Loucy (cell line): ENCODE measurements around the gene CREBBP.

Source experiments
- H2AFZ ChIP-seq: fragments of 200-600 bp; sonication (generic); 2 replicates; pipeline ENCODE4 v1.6.0; 2016; ENCODE audit warnings: antibody characterized with exemption, mild to moderate bottlenecking, low read length, moderate library complexity
- H3F3A ChIP-seq: fragments of 200-600 bp; 2 replicates; pipeline ENCODE4 v1.6.0; 2016; ENCODE audit warnings: antibody characterized with exemption, low read depth, mild to moderate bottlenecking
- H3K27me3 ChIP-seq: fragments of 200-600 bp; sonication (generic); 2 replicates; pipeline ENCODE4 v1.6.1; 2014; ENCODE audit warnings: low read length, mild to moderate bottlenecking; ENCODE audit not compliant: insufficient read depth, poor library complexity, severe bottlenecking
- H3K36me3 ChIP-seq: fragments of 200-600 bp; sonication (generic); 2 replicates; pipeline ENCODE4 v1.6.1; 2016; ENCODE audit warnings: low read length; ENCODE audit not compliant: insufficient read depth
- H3K4me1 ChIP-seq: fragments of 200-600 bp; sonication (generic); 2 replicates; pipeline ENCODE4 v1.5.1; 2014; ENCODE audit warnings: low read length, mild to moderate bottlenecking; ENCODE audit not compliant: insufficient read depth, poor library complexity, severe bottlenecking
- H3K4me2 ChIP-seq: fragments of 200-600 bp; sonication (generic); 2 replicates; pipeline ENCODE4 v1.6.0; 2014; ENCODE audit warnings: antibody characterized with exemption, low read length, low read depth, mild to moderate bottlenecking; ENCODE audit not compliant: poor library complexity, severe bottlenecking
- H3K4me3 ChIP-seq: fragments of 200-600 bp; sonication (generic); 2 replicates; pipeline ENCODE4 v1.5.1; 2014; ENCODE audit warnings: low read length, mild to moderate bottlenecking, mixed read lengths; ENCODE audit not compliant: poor library complexity, severe bottlenecking
- H3K79me2 ChIP-seq: fragments of 200-600 bp; sonication (generic); 2 replicates; pipeline ENCODE4 v1.6.1; 2014; ENCODE audit warnings: low read length; ENCODE audit not compliant: insufficient read depth
- H3K9ac ChIP-seq: fragments of 200-600 bp; sonication (generic); 2 replicates; pipeline ENCODE4 v1.6.0; 2014; ENCODE audit warnings: mild to moderate bottlenecking, low read depth, low read length, moderate library complexity; ENCODE audit not compliant: poor library complexity, severe bottlenecking
- H3K9me2 ChIP-seq: fragments of 200-600 bp; sonication (generic); replicated peaks from 2 replicates; pipeline ENCODE4 v1.6.1; 2016; ENCODE audit warnings: low read depth, low read length, mixed read lengths
- H3K9me3 ChIP-seq: fragments of 200-600 bp; sonication (generic); 2 replicates; pipeline ENCODE4 v1.6.1; 2014; ENCODE audit warnings: mild to moderate bottlenecking, antibody characterized with exemption, low read length, low read depth; ENCODE audit not compliant: insufficient read depth
- H4K20me1 ChIP-seq: fragments of 200-600 bp; sonication (generic); 2 replicates; pipeline ENCODE4 v1.6.0; 2014; ENCODE audit warnings: antibody characterized with exemption, low read length, mild to moderate bottlenecking; ENCODE audit not compliant: insufficient read depth, poor library complexity, severe bottlenecking
- EZH2phosphoT487 ChIP-seq: fragments of 200-600 bp; IDR thresholded peaks from 2 replicates; pipeline ENCODE4 v1.6.1; 2018; ENCODE audit warnings: antibody characterized with exemption, mild to moderate bottlenecking, moderate library complexity, borderline replicate concordance
- TF ChIP-seq, protein P1 (sequence below): fragments of 200-600 bp; sonication (generic); conservative IDR thresholded peaks from 2 replicates; pipeline ENCODE4 v1.5.1; 2014; ENCODE audit warnings: mild to moderate bottlenecking, antibody characterized with exemption, low read length

The CREBBP gene

DNA sequence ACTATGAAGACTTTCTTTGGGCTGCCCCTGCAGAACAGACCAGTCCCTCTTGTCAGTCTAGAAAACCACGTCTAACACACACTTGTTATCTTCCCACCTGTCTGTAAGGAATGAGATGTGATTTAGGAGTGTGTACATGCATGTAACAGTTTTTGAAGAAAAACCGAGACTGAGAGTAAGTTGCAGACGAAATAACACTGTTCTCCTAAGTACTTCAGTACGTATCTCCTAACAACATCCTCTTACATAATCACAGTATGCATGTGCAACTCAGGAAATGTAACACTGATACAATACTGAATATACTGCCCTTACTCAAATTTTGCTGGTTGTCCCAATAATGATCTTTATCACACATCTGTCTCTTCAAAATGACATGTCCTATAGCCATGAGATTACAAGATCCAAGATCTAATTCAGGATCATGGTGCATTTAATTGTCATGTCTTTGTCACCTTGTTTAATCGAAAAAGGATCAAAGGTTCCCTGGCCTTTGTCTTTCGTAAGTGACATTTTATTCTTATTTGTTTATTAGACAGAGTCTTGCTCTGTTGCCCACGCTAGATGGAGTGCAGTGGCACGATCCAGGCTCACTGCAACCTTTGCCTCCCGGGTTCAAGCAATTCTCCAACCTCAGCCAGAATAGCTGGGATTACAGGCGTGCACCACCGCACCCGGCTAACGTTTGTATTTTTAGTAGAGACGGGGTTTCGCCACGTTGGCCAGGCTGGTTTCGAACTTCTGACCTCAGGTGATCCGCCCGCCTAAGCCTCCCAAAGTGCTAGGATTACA, 25.6 kb downstream of the CREBBP start:
- Histone ChIP-seq H3K9me2 (no peaks in the 10 kb centered on the region), H3F3A (no peaks in the 10 kb centered on the region), H3K4me3 (no peak overlapping the region), H3K4me2 (no peak overlapping the region), H4K20me1 (peaks cover 17% of the 10 kb centered on the region), H3K36me3 (peaks cover 8% of the 10 kb centered on the region; the same call in 1 of the 2 replicates), H3K9ac (no peak overlapping the region), H3K79me2 (peaks cover 70% of the 10 kb centered on the region), H3K4me1 (no peaks in the 10 kb centered on the region), H2AFZ (no peak overlapping the region), H3K27me3 (no peaks in the 10 kb centered on the region), H3K9me3 (no peaks in the 10 kb centered on the region)
- TF ChIP-seq EZH2phosphoT487, result no peak

DNA sequence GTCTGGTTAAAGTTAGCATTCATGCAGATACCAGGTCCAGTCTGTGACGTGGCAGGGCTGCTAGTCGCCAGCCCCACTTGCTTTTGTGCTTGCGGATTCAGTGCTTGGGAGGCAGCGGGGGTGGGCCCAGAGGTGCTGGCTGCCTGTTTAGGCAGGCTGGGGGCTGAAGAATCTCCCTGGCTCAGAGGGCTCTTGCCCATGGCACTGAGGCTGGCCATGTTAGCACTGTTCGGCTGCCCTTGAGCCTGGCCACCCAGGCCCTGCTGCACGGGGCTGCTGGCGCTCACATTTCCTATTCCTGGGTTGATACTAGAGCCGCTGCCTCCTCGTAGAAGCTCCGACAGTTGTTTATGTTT, 30.0 kb downstream of the CREBBP start:
- Histone ChIP-seq H3K27me3 (no peaks in the 10 kb centered on the region), H3K36me3 (peaks cover 20% of the 10 kb centered on the region; the same call in 1 of the 2 replicates), H3K4me2 (no peak overlapping the region), H3K79me2 (peaks cover 53% of the 10 kb centered on the region), H3K9me3 (no peaks in the 10 kb centered on the region), H3K9me2 (no peaks in the 10 kb centered on the region), H3K4me3 (no peak overlapping the region), H2AFZ (no peak overlapping the region), H3K9ac (no peak overlapping the region), H4K20me1 (peaks cover 13% of the 10 kb centered on the region), H3K4me1 (no peaks in the 10 kb centered on the region), H3F3A (no peaks in the 10 kb centered on the region)
- no peak for TF ChIP-seq EZH2phosphoT487
- TF ChIP-seq, protein P1, sequence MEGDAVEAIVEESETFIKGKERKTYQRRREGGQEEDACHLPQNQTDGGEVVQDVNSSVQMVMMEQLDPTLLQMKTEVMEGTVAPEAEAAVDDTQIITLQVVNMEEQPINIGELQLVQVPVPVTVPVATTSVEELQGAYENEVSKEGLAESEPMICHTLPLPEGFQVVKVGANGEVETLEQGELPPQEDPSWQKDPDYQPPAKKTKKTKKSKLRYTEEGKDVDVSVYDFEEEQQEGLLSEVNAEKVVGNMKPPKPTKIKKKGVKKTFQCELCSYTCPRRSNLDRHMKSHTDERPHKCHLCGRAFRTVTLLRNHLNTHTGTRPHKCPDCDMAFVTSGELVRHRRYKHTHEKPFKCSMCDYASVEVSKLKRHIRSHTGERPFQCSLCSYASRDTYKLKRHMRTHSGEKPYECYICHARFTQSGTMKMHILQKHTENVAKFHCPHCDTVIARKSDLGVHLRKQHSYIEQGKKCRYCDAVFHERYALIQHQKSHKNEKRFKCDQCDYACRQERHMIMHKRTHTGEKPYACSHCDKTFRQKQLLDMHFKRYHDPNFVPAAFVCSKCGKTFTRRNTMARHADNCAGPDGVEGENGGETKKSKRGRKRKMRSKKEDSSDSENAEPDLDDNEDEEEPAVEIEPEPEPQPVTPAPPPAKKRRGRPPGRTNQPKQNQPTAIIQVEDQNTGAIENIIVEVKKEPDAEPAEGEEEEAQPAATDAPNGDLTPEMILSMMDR, result no peak

DNA sequence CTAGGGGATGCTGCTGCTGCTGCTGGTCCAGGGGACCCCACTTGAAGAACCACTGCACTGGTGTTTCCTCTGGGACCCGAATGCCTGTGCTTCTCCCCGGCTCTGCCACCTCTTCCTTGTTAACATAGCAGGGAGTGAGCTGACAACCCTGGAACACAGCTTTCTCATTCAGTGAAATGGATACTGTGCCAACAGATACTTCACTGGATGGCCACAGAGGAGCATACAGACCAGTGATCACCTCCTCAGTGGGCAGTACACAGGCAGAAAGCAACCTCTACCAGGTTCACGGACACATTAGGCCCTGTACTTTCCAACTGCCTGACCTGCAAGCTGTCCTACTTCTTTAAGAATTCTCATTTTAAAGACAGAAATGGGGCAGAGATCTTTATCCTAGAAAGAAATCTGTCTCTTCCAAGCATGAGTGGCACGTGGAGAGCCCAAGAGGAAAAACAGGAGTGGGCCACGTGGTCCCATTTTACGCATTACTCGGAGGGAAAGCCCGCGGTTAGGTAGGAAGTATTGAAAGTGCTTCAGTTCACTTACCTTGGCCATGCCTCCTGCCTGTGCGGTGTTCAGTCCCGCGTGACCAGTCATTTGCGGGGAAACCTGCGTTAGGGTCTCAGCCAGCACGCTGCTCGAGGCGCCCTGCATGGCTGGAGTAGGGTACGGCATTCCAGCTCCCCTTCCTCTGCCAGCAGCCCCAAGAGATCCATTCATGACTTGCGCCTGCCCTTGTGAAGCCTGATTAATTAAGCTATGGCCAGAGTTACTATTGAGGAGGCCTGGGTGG, 30.6 kb downstream of the CREBBP start:
- Histone ChIP-seq H3K4me3 (no peak overlapping the region), H3K9ac (no peak overlapping the region), H3F3A (no peaks in the 10 kb centered on the region), H2AFZ (no peak overlapping the region), H4K20me1 (peaks cover 19% of the 10 kb centered on the region), H3K36me3 (peaks cover 20% of the 10 kb centered on the region; the same call in 1 of the 2 replicates), H3K4me2 (no peak overlapping the region), H3K27me3 (no peaks in the 10 kb centered on the region), H3K9me3 (no peaks in the 10 kb centered on the region), H3K9me2 (no peaks in the 10 kb centered on the region), H3K79me2 (peaks cover 53% of the 10 kb centered on the region), H3K4me1 (peaks cover under 1% of the 10 kb centered on the region)
- TF ChIP-seq EZH2phosphoT487, result no peak
- TF ChIP-seq, protein P1, result no peak
